PC-3 (cell line): ENCODE data around the gene ROR1.

Experiments used
- CTCF ChIP-seq: fragments of 300-600 bp; sonication (generic); conservative IDR thresholded peaks from 2 replicates; pipeline ENCODE4 v1.5.1; 2017; ENCODE audit warnings: antibody characterized with exemption, low read depth, mild to moderate bottlenecking, low read length
- EZH2phosphoT487 ChIP-seq: fragments of 300-600 bp; sonication (generic); IDR thresholded peaks from 2 replicates; pipeline ENCODE4 v1.6.1; 2018; ENCODE audit warnings: mild to moderate bottlenecking, antibody characterized with exemption, low read length, borderline replicate concordance

GRCh38 chr1:64136296-64136695 is 362.5 kb downstream of the ROR1 start:
- no peak for TF ChIP-seq CTCF
- no peak for TF ChIP-seq EZH2phosphoT487
